Left colon (tissue), 2 donors: Measurements from ENCODE around the gene C4orf50. TPM values are rescaled to one million over a fixed set of nuclear protein-coding genes. Genes with fewer than 3 reads are reported as not detected.

Source experiments
- ATAC-seq: fragments of 200-7000 bp; cut with Tn5 transposase; one replicate; pipeline ENCODE4 v1.9.1; 2020; ENCODE audit warnings: mild to moderate bottlenecking, moderate library complexity
- DNase-seq, 2 donors: peaks; one replicate each; pipeline ENCODE4 v3.0.0-alpha.2; 2020
- intact Hi-C, 2 donors: fragments of 100-400 bp; cut with DNase I in 1 of 2; cut with micrococcal nuclease in 1 of 2; formaldehyde crosslinking; loops; one replicate each; pipeline versions ENCODE4 v1.11.2 to v1.14.0; 2022; cut with DNase I, micrococcal nuclease
- total RNA-seq, 2 donors: library from RNA; stranded (reverse); fragmentation: NEBNext Ultra II Directional; extraction: Animal tissue kit (Norgen Biotek cat#: 25700); gene quantifications; one replicate each; pipeline ENCODE4 v1.2.1, GENCODE V29; 2021
- donor health status: DM: no; HTN: no; CAD: no.
- donor health status: DM: yes; HTN: yes; CAD: no.

Gene C4orf50
- total RNA-seq, 2 donors from 2014 or later: 0.09 TPM; not detected in 1

GRCh38 chr4:5979981-5980380 is 38.2 kb downstream of the C4orf50 start:
- no peak for DNase-seq
- intact Hi-C loops: no loop called here
- ATAC-seq: no peak

GRCh38 chr4:5976921-5977320 is 41.3 kb downstream of the C4orf50 start:
- no peak for ATAC-seq
- no peak for DNase-seq
- intact Hi-C loops: no loop called here

- intact Hi-C loops: no loop called here
- no peak for ATAC-seq
- DNase-seq: no peak
These were observed 41.8 kb downstream of the C4orf50 start for GRCh38 chr4:5976431-5976830.

GRCh38 chr4:5974321-5974720 is 43.9 kb downstream of the C4orf50 start:
- intact Hi-C loops: no loop called here
- DNase-seq: no peak

GRCh38 chr4:5973486-5974220 is 44.6 kb downstream of the C4orf50 start:
- intact Hi-C loops: no loop called here
- ATAC-seq (no peak), DNase-seq (no peak)

More at GRCh38 chr4:5974321-5974720, 43.9 kb downstream of the C4orf50 start:
- ATAC-seq: no peak

- intact Hi-C loops: no loop called here
- ATAC-seq (no peak), DNase-seq (no peak)
These were observed 45.2 kb downstream of the C4orf50 start for GRCh38 chr4:5973033-5973432.

GRCh38 chr4:5972571-5972970 is 45.7 kb downstream of the C4orf50 start:
- intact Hi-C loops: no loop called here
- no peak for DNase-seq
- ATAC-seq: no peak

GRCh38 chr4:5971078-5971450 is 47.2 kb downstream of the C4orf50 start:
- intact Hi-C loops: no loop called here
- ATAC-seq (no peak), DNase-seq (no peak)

GRCh38 chr4:5970381-5971077 is 47.7 kb downstream of the C4orf50 start:
- intact Hi-C loops: no loop called here
- no peak for ATAC-seq
- DNase-seq: no peak

- ATAC-seq (no peak), DNase-seq (no peak)
- intact Hi-C loops: no loop called here
These were observed 48.5 kb downstream of the C4orf50 start for GRCh38 chr4:5969777-5970176.

- ATAC-seq: no peak
These were observed 48.9 kb downstream of the C4orf50 start for GRCh38 chr4:5969336-5969735.

GRCh38 chr4:5968246-5968645 is 50.0 kb downstream of the C4orf50 start:
- DNase-seq: no peak
- ATAC-seq: no peak
- intact Hi-C loops: no loop called here

More at GRCh38 chr4:5969336-5969735, 48.9 kb downstream of the C4orf50 start:
- intact Hi-C loops: no loop called here
- no peak for DNase-seq

- DNase-seq (no peak), ATAC-seq (no peak)
- intact Hi-C loops: no loop called here
These were observed 50.4 kb downstream of the C4orf50 start for GRCh38 chr4:5967783-5968182.

GRCh38 chr4:5965225-5965624 is 53.0 kb downstream of the C4orf50 start:
- DNase-seq (no peak), ATAC-seq (no peak)
- intact Hi-C loops: no loop called here

- intact Hi-C loops: no loop called here
- no peak for ATAC-seq
- no peak for DNase-seq
These were observed 54.2 kb downstream of the C4orf50 start for GRCh38 chr4:5964030-5964429.

GRCh38 chr4:5963611-5964010 is 54.6 kb downstream of the C4orf50 start:
- intact Hi-C loops: no loop called here
- no peak for ATAC-seq
- no peak for DNase-seq

GRCh38 chr4:5962416-5962815 is 55.8 kb downstream of the C4orf50 start:
- intact Hi-C loops: no loop called here
- DNase-seq: no peak
- no peak for ATAC-seq

- intact Hi-C loops: no loop called here
- ATAC-seq (no peak), DNase-seq (no peak)
These were observed 57.9 kb downstream of the C4orf50 start for GRCh38 chr4:5960252-5960880.

- no peak for DNase-seq
- intact Hi-C loops: no loop called here
These were observed 58.8 kb downstream of the C4orf50 start for GRCh38 chr4:5959211-5959982.

More at GRCh38 chr4:5959211-5959982, 58.8 kb downstream of the C4orf50 start:
- ATAC-seq: no peak
